Kidney epithelial cell (primary cell): ENCODE measurements around the gene PRUNE2. TPM values are rescaled to one million over a fixed set of nuclear protein-coding genes. Genes with fewer than 3 reads are reported as not detected.

Experiments used
- DNase-seq: peaks from one replicate; pipeline ENCODE4 v3.0.0-alpha.2; 2010; ENCODE audit warnings: low read depth
- H3K27me3 ChIP-seq: 2 replicates; pipeline ENCODE4 v1.6.0; 2011; ENCODE audit warnings: low read length; ENCODE audit not compliant: control insufficient read depth, insufficient read depth
- H3K36me3 ChIP-seq: 2 replicates; pipeline ENCODE4 v1.5.1; 2011; ENCODE audit warnings: low read length; ENCODE audit not compliant: control insufficient read depth, insufficient read depth
- H3K4me3 ChIP-seq: 2 replicates; pipeline ENCODE4 v1.5.1; 2011; ENCODE audit warnings: low read depth, mild to moderate bottlenecking, control low read depth, low read length
- CTCF ChIP-seq: IDR thresholded peaks from 2 replicates; pipeline ENCODE4 v1.5.1; 2011; ENCODE audit warnings: mild to moderate bottlenecking, moderate library complexity, low read length, control low read depth, inconsistent platforms; ENCODE audit not compliant: insufficient read depth, poor library complexity, severe bottlenecking
- total RNA-seq: library from RNA; depleted of rRNA; stranded (reverse); fragments of >200 nt; gene quantifications from 2 replicates; pipeline ENCODE4 v1.2.3, GENCODE V29; 2015

Gene PRUNE2
- total RNA-seq, 1 donor from 2014 or later = 1.0 TPM

- no peaks in the 10 kb centered on the region for H3K36me3 ChIP-seq
- H3K4me3 ChIP-seq = no peak overlapping the region
- H3K27me3 ChIP-seq = no peaks in the 10 kb centered on the region
- TF ChIP-seq CTCF = no peak
- no peak for DNase-seq
Observed at GRCh38 chr9:76624391-76625048, 281.4 kb downstream of the PRUNE2 start.

GRCh38 chr9:76620996-76621395 is 284.9 kb downstream of the PRUNE2 start:
- no peaks in the 10 kb centered on the region for H3K36me3 ChIP-seq
- no peaks in the 10 kb centered on the region for H3K27me3 ChIP-seq
- no peak for TF ChIP-seq CTCF
- DNase-seq = no peak
- H3K4me3 ChIP-seq = no peak overlapping the region

GRCh38 chr9:76620581-76620980 is 285.3 kb downstream of the PRUNE2 start:
- Histone ChIP-seq H3K4me3 (no peak overlapping the region), H3K27me3 (no peaks in the 10 kb centered on the region), H3K36me3 (no peaks in the 10 kb centered on the region)
- DNase-seq = no peak
- no peak for TF ChIP-seq CTCF

- DNase-seq = no peak
- Histone ChIP-seq H3K27me3 (no peaks in the 10 kb centered on the region), H3K4me3 (no peak overlapping the region), H3K36me3 (no peaks in the 10 kb centered on the region)
- no peak for TF ChIP-seq CTCF
Observed at GRCh38 chr9:76619640-76620039, 286.3 kb downstream of the PRUNE2 start.

GRCh38 chr9:76619197-76619596 is 286.7 kb downstream of the PRUNE2 start:
- no peak for TF ChIP-seq CTCF
- DNase-seq = no peak
- H3K4me3 ChIP-seq = no peak overlapping the region
- H3K27me3 ChIP-seq = no peaks in the 10 kb centered on the region
- H3K36me3 ChIP-seq = no peaks in the 10 kb centered on the region

- no peak for DNase-seq
- no peak for TF ChIP-seq CTCF
- Histone ChIP-seq H3K36me3 (no peaks in the 10 kb centered on the region), H3K27me3 (no peaks in the 10 kb centered on the region), H3K4me3 (no peak overlapping the region)
Observed at GRCh38 chr9:76618762-76619161, 287.2 kb downstream of the PRUNE2 start.
